NCI-H82 (cell line): ENCODE data around the gene LAPTM5.
"Not testable (repeated sequence)": the region's sequence is repeated elsewhere in the genome, so short reads cannot be mapped to it uniquely, and the experiment has no call there.

Source experiments
- DNase-seq: peaks from one replicate; lab custom pipeline; 2025; lab: John Stamatoyannopoulos, UW

LAPTM5 gene

DNA sequence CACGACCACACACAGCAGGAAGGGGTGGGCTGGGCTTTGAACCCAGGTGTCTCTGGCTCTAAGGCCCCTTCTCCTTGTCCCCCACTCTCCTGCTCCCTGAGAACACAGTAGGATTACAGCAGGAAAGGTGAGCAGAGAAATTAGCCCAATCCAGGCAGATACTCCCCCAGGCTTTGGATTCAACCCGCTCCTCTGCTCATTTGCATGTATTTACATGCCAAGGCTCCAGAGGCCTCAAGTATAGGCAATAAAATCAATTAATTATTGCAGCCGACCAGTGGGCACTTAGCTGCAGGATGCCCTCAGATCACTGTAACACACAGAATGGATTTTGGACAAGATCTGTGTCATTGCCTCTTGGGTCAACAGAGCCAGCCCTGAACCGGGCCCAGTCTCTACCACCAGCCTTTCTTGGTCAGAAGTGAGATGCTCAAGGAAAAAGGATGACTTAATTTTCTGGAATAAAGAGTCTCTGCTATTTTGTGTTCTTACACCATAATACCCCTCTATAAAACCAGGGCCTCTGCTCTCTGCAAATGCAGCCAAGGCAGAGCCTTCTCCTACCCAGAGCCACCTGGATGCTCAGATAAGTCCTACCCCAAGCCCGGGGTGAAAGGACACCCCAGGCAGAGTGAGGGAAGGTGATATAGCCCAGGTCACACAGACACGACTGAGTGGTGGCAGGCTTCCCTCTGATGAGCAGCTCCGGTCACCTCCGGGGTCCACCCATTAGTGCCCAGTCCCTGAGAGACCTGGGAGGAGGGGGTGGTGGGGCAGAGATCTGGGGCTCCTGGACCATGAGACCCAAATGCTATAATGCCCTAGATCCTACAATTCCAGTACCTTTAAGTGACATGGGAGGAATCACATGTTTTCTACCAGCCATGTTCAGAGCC is 63.0 kb downstream of the LAPTM5 start:
- no peak for DNase-seq

DNA sequence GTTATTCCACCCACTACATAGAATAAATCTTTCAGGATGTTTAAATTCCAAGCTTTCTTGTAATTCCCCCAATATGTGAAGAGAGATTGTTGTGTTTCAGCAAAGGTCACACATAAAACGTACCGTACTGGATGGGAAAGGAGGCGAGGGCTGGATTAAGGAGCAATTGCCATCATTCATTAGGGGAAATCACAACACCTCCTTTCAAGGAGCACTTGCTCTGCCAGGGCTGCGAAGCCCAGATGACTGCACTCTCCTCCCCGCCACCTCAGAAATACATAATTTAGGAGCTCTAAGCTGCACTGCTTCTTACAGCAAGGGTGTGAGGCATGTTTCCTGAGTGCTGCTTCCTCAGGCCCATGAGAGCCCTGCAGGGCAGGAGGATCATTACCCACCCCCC is 63.8 kb downstream of the LAPTM5 start:
- DNase-seq, result no peak

DNA sequence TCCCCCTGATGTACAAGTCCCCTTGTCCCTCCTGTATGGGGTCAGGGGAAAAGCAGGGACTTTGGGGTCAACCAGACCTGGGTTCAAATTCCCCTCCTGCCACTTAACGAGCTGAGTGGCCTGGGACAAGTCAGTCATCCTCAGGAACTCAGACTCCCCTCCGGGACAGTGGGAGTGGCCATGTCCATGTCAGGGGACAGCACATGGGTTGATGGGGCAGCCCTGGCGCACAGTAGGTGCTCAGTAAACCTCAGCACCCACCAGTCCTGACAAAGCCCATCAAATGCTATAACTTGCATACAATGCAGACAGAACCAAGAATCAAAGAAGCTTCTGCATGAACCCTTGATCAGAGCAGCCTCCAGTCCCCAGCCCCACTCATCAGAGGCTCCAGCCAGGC is 64.2 kb downstream of the LAPTM5 start:
- DNase-seq, result no peak

DNA sequence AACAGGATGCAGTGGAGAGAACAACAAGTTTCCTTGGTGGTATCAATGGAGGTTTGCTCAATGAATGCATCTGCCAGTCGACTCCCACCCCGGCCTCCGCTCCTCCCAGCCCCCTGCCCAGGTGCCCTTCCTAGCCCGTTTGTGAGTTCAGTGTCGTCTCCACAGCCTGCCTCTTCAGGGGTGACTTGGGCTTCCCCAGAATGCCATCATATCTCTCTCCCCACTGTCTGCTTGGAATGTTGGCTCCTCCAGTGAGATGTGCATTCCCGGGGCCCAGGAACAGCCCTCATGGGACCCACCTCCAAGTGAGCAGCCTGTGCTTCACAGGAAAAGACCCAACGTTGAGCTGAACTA is 64.6 kb downstream of the LAPTM5 start:
- DNase-seq, result no peak

DNA sequence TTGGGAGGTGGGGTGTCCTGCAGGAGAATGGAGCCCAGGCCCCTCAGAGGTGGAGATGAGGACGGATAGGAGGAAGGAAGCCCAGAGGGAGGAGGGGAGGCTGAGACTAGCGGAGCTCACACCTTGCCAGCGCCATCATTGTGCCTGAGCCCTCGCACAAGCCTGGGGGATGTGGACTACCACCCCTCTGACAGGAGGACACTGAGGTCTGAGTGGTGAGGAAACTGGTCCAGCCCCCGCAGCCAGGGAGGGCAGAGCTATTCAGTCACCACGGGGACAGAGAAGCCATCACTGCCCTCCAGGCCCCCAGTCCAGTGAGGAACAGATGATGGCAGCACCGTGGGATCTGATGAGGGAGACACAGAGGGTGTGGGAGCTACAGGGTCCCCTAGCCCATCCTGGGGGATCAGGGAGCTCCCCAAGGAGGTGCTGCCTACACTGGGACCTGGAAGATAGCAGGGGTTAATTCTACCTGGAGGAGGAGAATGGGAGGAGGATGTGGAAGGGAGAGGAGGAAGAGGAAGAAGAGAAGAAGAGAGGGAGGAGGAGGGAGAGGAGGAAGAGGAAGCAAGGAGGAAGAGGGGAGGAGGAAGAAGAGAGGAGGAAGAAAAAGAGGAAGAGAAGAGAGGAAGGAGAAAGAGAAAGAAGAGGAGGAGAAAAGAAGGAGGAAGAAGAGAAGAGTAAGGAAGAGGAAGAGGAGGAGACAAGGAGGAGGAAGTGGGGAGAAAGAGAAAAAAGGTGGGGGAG is 65.2 kb downstream of the LAPTM5 start:
- DNase-seq, result no peak

DNA sequence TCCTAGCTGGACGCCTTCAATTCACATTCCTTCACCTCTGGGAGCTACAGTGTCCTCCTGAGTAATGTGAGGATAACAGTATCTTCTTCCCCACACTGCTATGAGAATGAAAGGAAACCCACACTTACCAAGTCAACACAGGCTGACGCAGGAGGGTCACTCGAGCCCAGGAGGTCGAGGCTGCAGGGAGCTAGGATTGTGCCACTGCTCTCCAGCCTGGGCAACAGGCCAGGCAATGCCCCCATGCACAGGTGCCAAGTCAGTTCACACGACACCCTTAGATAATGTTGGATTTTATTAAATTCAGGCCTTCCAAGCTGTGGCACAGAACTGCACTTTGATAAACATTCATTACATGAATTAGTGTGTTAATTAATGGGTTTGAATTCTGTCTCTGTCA is 66.1 kb downstream of the LAPTM5 start:
- no peak for DNase-seq

DNA sequence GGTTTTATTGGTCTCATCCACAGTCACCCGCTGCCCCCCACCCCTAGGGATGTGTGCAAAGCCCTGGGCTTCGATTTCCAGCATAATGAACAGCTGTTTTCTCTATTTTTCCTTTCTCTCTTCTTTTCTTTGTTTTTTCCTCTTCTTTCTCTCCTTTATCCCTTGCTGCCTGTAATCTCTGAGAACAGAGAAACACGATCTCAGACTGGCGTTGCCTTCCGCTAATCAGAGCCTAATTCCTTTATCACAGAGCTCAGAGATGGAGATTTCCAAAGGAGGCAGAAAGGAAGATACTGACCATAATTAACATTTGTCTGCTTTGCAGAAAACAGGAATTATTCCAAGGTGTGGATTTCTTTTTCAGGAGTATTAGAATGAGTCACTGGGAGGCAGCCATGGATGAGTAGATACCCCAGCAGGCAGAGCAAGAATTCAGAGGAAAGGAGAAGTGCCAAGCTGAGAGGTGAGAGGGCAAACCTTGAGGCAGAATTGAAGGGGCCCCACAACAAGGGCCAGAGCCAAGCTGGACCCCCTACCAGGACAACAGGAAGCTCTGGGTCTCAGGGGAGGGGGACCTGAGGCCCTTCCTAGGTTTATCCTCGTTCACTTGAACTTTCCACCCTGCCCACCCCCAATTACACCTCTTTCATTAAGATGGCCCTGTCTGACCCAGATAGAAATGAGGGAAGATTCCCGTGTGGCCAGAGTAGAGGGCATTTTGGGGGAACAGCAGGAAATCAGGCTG is 67.5 kb downstream of the LAPTM5 start:
- no peak for DNase-seq

DNA sequence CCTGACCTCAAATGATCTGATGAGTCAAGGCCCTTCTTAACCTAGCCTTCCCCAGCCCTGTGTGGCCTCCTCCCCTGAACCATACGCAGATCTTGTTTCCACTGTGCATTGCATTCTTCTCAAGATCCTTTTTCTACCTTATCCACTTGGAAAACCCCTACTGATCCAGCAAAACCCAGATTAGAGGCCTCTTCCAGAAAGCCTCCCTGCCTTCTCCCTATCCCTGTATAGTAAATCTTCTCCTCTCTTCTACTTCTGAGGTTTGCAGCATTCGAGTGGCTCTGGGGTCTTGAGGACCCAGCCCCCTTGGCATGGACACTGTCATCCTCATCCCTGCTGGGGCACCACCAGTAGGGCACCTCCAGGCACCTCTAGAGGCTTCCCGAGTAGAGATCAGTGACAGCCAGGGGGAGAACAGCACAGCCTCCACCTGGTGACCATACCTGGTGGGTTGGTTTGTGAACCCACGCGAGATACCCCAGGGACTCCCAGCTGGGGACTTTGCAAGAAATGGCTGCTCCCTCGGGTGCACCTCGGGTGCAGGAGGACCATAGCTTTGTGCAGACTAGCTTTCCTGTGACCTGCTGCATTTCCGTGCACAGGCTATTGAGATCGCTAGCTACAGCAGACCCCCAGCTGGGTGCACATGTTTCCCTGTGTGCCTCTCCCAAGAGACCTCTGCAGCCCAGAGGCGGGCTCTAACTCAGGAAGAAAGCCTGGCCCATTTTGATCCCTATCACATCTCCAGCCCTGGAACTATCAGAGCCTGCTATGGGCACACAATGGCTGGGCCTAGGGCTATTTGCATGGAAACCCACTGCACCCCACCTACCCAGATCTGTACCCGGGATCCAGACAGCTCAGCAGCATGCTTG is 68.4 kb downstream of the LAPTM5 start:
- DNase-seq, result no peak

DNA sequence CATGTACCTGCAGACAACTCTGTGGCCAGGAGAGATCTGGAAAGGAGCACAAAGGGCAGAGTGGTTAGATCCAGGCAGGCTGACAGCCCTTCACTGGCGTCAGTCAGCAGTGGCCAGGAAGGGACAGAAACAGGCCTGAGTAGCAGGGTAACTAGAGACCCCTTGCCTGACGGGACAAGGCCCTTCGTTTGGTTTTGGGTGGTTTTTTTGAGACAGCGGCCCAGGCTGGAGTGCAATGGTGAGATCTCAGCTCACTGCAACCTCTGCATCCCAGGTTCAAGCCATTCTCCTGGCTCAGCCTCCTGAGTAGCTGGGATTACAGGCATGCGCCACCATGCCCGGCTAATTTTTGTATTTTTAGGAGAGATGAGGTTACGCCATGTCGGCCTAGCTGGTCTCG is 69.1 kb downstream of the LAPTM5 start:
- DNase-seq, result not testable (repeated sequence)

DNA sequence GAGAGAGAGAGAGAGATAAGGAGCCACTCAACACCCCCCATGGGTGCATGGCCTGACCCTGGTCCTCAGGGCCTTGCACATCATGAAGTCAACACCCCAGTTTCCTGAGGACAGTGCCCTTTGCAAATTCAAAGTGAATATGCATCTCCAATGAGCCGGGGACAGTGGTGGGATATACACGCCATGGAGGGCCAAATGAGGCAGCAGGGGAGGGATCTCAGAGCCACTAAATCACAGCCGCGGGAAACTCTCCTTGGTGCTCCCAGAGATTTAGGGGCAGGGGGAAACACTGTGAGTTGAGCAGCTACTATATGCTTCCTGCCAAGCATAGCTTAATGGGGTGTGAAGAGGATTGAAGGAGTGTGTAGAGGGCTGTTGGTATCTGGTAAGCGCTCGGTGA is 69.7 kb downstream of the LAPTM5 start:
- DNase-seq, result no peak

DNA sequence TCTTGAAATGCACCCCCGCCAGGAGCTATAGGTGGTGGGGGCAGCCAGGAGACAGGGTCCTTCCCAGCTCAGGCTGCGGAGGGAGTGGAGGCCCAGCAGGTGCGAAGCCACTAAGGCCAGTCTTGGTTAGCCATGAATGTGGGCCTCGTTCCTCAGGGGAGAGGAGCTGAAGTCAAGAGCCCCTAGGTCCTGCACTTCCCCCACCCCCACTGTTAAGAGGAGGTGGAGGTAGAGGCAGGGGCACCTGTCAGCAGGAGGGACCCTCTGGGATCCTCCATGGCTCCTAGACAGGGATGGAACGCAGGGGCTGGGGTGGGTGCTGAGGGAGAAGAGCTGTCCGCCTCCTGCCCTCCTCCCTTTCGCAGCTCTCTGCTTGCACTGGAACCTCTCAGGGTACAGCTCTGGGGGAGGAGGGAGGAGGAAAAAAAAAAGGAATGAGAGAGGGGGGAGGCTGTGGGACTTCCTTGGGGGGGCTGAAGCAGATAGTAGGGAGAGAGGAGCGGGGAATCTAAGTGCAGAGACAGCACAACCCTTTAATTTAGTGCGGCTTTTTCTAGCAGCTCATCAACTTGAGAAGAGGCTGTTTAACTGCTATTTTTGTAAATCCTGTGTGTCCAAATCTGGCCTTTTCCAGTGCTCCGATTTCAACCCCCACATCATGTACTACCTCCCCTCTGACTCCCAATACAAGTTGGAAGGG is 71.2 kb downstream of the LAPTM5 start:
- DNase-seq, result no peak

DNA sequence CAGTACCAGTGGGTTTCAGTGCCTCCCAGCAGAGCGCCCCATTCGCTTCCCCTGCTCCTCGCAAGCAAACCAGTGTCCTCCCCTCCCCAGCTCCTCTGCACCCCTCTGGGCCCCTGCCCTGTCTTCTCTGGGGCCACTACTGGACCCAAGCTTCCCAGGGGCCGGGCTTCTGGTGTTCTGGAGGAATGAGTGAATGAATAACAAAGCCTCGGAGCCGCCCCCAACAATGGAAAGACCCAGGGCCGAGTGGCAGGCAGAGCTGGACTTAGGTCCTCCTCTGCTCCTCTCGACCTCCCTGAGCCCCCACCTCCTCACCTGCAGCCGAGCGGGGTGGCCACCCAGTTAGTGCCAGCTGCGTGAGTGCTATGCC is 71.8 kb downstream of the LAPTM5 start:
- DNase-seq, result no peak

DNA sequence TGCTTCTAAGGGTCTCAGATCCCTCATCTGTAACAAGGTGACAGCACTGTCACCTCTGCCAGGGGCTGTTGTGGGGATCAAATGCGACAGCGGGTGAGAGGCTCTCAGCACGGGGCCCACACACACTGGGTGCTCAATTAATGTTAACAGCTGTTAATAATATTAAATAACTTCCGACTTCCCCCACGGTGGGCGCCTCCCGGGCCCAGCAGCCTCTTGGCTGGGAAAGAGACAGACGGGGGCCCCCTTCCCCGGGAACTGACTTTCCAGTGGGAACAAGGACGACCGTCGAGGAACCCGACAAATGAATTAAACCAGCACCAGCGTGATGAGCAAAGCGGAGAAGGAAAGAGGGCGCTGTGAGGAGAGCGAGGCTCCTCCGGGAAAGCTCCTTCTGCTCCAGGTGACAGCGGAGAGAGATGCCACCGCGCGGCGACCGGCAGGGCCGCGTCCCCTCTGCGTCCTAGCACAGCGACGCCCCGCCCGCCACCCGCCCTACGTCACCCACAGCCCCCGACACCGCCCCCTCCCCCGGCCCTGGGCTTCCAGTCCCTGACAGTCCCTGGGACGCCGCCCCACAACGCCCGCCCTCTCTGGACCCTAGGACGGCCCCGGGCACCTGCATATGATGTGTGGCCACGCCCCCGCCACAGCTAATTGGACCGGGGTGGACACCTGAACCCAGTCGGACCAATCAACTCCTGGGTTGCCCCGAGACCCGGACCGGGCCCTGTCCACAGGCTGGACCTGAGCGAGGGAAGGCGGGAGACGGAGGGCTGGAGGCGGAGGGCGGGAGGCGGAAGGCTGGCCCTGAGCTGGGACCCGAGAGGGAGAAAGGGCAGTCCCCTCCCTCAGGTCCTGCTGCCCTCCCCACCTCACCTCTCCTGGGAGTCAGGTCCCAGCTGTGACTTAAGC is 72.4 kb downstream of the LAPTM5 start:
- peak; percentile 93 for DNase-seq

DNA sequence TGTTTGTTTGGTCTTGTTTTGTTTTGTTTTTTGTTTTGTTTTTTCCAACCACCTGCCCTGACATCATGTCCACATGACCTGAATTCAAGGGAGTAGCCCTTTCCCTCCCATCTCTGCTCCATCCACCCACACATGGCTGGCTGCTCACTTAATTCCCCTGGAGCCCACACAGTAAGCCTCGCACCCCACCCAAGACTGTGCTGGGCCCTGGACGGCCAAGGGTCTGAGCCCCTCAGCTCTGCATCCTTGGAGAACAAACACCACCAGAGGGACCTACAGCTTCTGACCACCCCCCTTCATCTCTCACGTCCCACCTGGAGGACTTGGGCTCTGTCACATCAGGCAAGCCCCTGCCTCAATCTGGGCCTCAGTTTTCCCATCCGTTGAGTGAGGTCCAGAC is 73.3 kb downstream of the LAPTM5 start:
- no peak for DNase-seq

DNA sequence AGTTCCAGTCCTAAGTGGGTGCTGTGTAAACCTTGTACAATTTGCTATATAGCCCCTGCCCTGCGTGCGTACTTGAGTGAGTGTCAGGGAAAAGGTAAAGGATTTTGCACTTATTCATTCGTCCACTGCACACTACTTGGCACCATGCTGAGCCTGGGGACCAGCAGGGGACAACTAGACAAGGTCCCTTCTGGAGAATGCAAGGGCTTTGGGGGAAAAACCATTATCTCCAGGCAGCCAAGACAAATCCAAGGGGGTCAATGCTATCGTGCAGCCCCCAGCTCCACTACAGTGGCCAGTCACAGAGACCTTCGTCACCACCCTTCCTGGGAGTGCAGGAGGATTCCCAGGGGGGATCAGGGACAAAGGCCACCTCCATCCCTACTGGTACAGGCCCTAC is 73.9 kb downstream of the LAPTM5 start:
- no peak for DNase-seq
